Measurements from ENCODE around the gene ASB11.
A peak's percentile ranks its signal among the peaks of the same experiment; 100 is the strongest.

Gene ASB11

DNA sequence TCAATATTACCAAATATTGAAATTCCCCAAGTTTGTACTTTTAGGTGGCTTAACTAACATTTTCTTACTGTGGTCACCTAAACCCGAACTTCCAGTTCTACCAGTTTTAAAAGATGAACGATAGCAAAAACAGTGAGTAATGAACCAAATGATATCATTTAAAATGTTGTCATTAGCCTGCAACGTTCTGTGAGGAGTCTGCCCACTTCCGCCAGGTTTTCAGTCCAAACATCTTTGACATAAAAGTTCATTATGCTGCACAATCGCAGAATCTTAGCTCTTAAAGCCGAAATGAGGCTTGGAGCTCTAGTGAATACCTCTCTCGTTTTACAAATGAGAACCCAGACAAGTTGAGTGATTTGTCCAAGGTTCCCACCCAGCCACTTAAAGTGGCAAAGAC lies 19.1 kb upstream of the ASB11 start:
- TF ChIP-seq, protein P1, sequence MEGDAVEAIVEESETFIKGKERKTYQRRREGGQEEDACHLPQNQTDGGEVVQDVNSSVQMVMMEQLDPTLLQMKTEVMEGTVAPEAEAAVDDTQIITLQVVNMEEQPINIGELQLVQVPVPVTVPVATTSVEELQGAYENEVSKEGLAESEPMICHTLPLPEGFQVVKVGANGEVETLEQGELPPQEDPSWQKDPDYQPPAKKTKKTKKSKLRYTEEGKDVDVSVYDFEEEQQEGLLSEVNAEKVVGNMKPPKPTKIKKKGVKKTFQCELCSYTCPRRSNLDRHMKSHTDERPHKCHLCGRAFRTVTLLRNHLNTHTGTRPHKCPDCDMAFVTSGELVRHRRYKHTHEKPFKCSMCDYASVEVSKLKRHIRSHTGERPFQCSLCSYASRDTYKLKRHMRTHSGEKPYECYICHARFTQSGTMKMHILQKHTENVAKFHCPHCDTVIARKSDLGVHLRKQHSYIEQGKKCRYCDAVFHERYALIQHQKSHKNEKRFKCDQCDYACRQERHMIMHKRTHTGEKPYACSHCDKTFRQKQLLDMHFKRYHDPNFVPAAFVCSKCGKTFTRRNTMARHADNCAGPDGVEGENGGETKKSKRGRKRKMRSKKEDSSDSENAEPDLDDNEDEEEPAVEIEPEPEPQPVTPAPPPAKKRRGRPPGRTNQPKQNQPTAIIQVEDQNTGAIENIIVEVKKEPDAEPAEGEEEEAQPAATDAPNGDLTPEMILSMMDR (IDR thresholded peaks at IDR 0.05; ENCODE audit: borderline replicate concordance, control extremely low read depth, extremely low read depth, insufficient read depth, missing control alignments), result no peak
- in situ Hi-C loops (cut with MboI; ENCODE audit: low sequenced_read_pairs, unreplicated experiment), result no loop called here
- DNase-seq (ENCODE audit: low spot score), result peak; percentile 29

DNA sequence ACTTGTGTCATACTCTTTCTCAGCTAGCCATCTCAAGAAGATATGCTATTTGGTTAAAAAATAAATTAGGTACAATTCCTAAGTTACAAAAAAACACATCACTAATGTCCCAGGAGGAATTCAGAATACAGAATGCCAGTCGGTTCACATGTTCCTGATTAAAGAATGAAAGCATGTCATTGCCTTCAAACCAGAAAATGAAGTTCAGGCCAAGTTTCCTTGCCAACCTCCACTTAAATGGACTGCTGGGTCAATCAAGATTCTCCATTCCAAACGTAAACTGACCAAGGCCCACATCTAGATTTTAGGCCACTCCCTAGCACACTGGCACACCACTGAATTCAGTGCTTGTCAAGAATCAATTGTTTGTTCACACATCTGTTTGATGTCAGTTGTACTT lies 13.4 kb upstream of the ASB11 start:
- in situ Hi-C loops (cut with MboI; ENCODE audit: low sequenced_read_pairs, unreplicated experiment), result no loop called here
- no peak for DNase-seq (ENCODE audit: low spot score)
- TF ChIP-seq, protein P1 (IDR thresholded peaks at IDR 0.05; ENCODE audit: borderline replicate concordance, control extremely low read depth, extremely low read depth, insufficient read depth, missing control alignments), result no peak

DNA sequence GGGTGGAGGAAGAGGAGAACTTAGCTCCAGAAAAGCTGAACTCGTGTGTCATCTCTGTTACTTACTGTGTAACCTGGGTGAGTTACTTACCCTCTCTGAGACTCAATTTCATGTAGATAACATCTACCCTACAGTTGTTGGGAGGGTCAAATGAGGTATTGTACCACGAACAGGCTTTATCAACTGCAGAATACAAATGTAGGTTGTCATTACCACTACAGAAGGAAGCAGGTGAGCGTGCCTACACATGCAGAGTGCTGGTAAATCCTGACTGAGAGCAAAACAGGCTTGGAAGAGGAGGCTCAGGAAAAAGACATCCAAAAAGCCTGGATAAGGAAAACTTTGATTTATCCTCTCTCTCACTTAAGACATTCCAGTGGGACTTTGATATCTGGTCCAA lies 12.7 kb upstream of the ASB11 start:
- no peak for DNase-seq (ENCODE audit: low spot score)
- in situ Hi-C loops (cut with MboI; ENCODE audit: low sequenced_read_pairs, unreplicated experiment), result no loop called here
- TF ChIP-seq, protein P1 (IDR thresholded peaks at IDR 0.05; ENCODE audit: borderline replicate concordance, control extremely low read depth, extremely low read depth, insufficient read depth, missing control alignments), result no peak

DNA sequence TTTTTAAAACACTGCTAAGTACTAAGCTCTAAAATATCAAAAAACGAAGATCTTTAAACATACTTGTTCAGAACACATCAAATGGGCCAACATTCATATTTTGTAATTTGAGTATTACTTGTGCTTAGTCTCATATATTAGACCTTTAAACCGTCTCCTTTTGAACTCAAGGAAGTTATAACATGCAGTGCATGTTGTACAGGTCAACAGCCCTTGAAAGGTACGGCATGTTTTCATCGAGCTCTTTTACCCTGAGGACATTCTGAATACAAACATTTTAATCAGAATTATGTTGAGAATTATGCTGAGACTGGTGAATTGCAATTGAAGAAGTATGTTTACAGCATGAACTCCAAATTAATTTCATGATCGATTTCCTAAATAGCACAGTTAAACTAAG lies 7.0 kb upstream of the ASB11 start:
- TF ChIP-seq, protein P1 (IDR thresholded peaks at IDR 0.05; ENCODE audit: borderline replicate concordance, control extremely low read depth, extremely low read depth, insufficient read depth, missing control alignments), result no peak
- in situ Hi-C loops (cut with MboI; ENCODE audit: low sequenced_read_pairs, unreplicated experiment), result no loop called here
- no peak for DNase-seq (ENCODE audit: low spot score)

DNA sequence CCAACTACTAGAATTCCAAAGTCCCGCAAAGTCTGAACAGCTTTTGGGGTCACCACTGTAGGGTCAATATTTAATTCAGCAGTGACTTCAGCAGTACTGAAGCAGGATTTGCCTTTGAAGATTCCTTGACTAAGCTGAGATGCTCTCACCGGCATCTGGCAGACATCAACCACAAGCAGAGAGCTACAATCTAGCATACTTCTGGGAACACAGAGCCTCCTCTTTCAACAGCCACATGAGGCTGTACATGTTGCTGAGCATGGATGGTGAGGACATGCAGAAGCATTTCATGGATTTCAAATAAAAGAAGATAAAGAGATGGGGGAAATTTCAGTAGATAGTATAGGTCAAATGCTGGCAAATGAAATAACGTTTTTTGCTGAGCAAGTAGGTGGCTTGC lies 6.6 kb upstream of the ASB11 start:
- in situ Hi-C loops (cut with MboI; ENCODE audit: low sequenced_read_pairs, unreplicated experiment), result no loop called here
- DNase-seq (ENCODE audit: low spot score), result no peak
- TF ChIP-seq, protein P1 (IDR thresholded peaks at IDR 0.05; ENCODE audit: borderline replicate concordance, control extremely low read depth, extremely low read depth, insufficient read depth, missing control alignments), result no peak

DNA sequence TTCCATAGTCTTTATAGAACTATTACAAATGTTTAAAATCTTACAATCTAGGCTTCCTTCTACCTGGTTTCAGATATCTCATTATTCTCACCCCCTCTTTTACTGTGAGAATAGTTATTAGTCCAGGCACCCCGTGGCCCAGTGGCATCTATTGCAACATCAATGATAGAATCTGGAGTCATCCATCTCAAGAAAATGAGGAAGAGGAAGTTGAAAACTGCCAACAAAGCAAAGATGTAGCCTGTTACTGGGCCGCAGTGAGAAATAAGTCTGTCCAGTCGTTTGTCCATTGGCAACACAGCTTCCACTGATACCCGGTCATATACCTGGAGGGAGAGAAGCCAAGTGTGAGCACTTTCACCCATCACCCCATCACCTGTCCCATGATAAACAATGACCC lies 6.0 kb upstream of the ASB11 start:
- in situ Hi-C loops (cut with MboI; ENCODE audit: low sequenced_read_pairs, unreplicated experiment), result no loop called here
- DNase-seq (ENCODE audit: low spot score), result no peak
- TF ChIP-seq, protein P1 (IDR thresholded peaks at IDR 0.05; ENCODE audit: borderline replicate concordance, control extremely low read depth, extremely low read depth, insufficient read depth, missing control alignments), result no peak

DNA sequence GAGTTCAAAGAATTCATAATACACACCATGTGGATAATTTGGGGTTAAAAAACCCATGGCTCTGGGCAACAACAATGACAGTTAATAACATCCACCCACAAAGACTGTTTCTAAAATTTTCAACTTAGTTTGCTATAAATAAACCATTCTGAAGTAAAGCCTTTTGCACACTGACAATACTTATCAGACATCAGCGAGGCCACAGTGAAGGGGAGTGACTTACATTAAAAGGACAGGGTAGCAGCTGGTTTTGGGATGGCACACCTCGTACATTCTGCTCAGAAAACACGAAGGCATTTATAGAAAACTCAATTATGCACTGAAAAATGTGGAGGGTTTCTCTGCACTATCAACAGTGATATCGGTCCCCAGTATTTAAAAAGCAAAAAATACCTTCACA lies 4.9 kb upstream of the ASB11 start:
- TF ChIP-seq, protein P1 (IDR thresholded peaks at IDR 0.05; ENCODE audit: borderline replicate concordance, control extremely low read depth, extremely low read depth, insufficient read depth, missing control alignments), result no peak
- in situ Hi-C loops (cut with MboI; ENCODE audit: low sequenced_read_pairs, unreplicated experiment), result no loop called here
- no peak for DNase-seq (ENCODE audit: low spot score)

Measured in GM13976 (cell line).